Inflammatory macrophage treated with lipopolysaccharide for 1 hour (primary cell): ENCODE data around the gene UNC5A.

Source experiments
- DNase-seq, 2 donors: peaks; one replicate each; pipeline ENCODE4 v3.0.0-alpha.2; 2020 to 2022

The UNC5A gene

GRCh38 chr5:176802116-176802784 lies 8.1 kb upstream of the UNC5A start:
- DNase-seq = no peak

- DNase-seq = no peak
These were observed 7.1 kb upstream of the UNC5A start for GRCh38 chr5:176803068-176803942.

GRCh38 chr5:176803943-176804498 lies 6.3 kb upstream of the UNC5A start:
- DNase-seq = no peak

GRCh38 chr5:176806137-176806536 lies 4.2 kb upstream of the UNC5A start:
- no peak for DNase-seq

- no peak for DNase-seq
These were observed 747 bp upstream of the UNC5A start for GRCh38 chr5:176809544-176810080.

GRCh38 chr5:176810687-176811501 lies 535 bp downstream of the UNC5A start:
- DNase-seq = no peak

GRCh38 chr5:176812269-176813259 lies 2.2 kb downstream of the UNC5A start:
- DNase-seq = peak; percentile 9 to 32

GRCh38 chr5:176813587-176814312 lies 3.4 kb downstream of the UNC5A start:
- no peak for DNase-seq

GRCh38 chr5:176814313-176814685 lies 3.9 kb downstream of the UNC5A start:
- DNase-seq = no peak

- no peak for DNase-seq
These were observed 4.6 kb downstream of the UNC5A start for GRCh38 chr5:176814836-176815438.

- no peak for DNase-seq
These were observed 5.8 kb downstream of the UNC5A start for GRCh38 chr5:176816043-176816745.

- DNase-seq = no peak
These were observed 6.5 kb downstream of the UNC5A start for GRCh38 chr5:176816791-176817347.

- DNase-seq = no peak
These were observed 7.0 kb downstream of the UNC5A start for GRCh38 chr5:176817369-176817840.

GRCh38 chr5:176817841-176818377 lies 7.5 kb downstream of the UNC5A start:
- DNase-seq = no peak

GRCh38 chr5:176818391-176819098 lies 8.2 kb downstream of the UNC5A start:
- DNase-seq = peak; percentile 6 to 7

- DNase-seq = no peak
These were observed 9.1 kb downstream of the UNC5A start for GRCh38 chr5:176819476-176819875.

- no peak for DNase-seq
These were observed 10.6 kb downstream of the UNC5A start for GRCh38 chr5:176820937-176821336.

- no peak for DNase-seq
These were observed 11.1 kb downstream of the UNC5A start for GRCh38 chr5:176821441-176821840.
